Measurements from ENCODE around the gene TAF1D.

- TF ChIP-seq, protein P1, sequence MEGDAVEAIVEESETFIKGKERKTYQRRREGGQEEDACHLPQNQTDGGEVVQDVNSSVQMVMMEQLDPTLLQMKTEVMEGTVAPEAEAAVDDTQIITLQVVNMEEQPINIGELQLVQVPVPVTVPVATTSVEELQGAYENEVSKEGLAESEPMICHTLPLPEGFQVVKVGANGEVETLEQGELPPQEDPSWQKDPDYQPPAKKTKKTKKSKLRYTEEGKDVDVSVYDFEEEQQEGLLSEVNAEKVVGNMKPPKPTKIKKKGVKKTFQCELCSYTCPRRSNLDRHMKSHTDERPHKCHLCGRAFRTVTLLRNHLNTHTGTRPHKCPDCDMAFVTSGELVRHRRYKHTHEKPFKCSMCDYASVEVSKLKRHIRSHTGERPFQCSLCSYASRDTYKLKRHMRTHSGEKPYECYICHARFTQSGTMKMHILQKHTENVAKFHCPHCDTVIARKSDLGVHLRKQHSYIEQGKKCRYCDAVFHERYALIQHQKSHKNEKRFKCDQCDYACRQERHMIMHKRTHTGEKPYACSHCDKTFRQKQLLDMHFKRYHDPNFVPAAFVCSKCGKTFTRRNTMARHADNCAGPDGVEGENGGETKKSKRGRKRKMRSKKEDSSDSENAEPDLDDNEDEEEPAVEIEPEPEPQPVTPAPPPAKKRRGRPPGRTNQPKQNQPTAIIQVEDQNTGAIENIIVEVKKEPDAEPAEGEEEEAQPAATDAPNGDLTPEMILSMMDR (IDR thresholded peaks at IDR 0.05): no peak
- no peak for TF ChIP-seq POLR2AphosphoS5 (IDR thresholded peaks at IDR 0.05)
Measured at GRCh38 chr11:93720522-93720921, 20.8 kb downstream of the TAF1D start.

Measured in breast epithelium (tissue), 3 donors.